Liver (tissue), 9 donors: ENCODE results near the gene DNAH1. TPM values are rescaled to one million over a fixed set of nuclear protein-coding genes. Genes with fewer than 3 reads are reported as not detected.

Experiments
- DNase-seq: peaks from one replicate; pipeline ENCODE4 v3.0.0-alpha.2; 2017; ENCODE audit warnings: low spot score
- H3K27ac ChIP-seq, 2 donors: one replicate each; pipeline ENCODE4 v1.7.0; 2013; ENCODE audit warnings: inconsistent platforms in 2 of 2, low read length in 2 of 2, control low read depth in 1 of 2, low read depth in 1 of 2, mild to moderate bottlenecking in 1 of 2
- H3K27me3 ChIP-seq, 4 donors: one replicate each; pipeline versions ENCODE4 v1.6.1 to v1.7.0; 2013; ENCODE audit warnings: low read length in 3 of 4, inconsistent platforms in 1 of 4, mild to moderate bottlenecking in 1 of 4, moderate library complexity in 1 of 4; ENCODE audit not compliant: control insufficient read depth in 4 of 4, insufficient read depth in 4 of 4
- H3K36me3 ChIP-seq, 4 donors: one replicate each; pipeline versions ENCODE4 v1.6.1 to v1.7.0; 2013; ENCODE audit warnings: low read length in 3 of 4, mild to moderate bottlenecking in 3 of 4, low read depth in 1 of 4, moderate library complexity in 1 of 4; ENCODE audit not compliant: control insufficient read depth in 4 of 4, insufficient read depth in 3 of 4
- H3K4me1 ChIP-seq, 4 donors: one replicate each; pipeline versions ENCODE4 v1.6.1 to v1.7.0; 2013; ENCODE audit warnings: low read length in 3 of 4, mild to moderate bottlenecking in 3 of 4, moderate library complexity in 1 of 4; ENCODE audit not compliant: control insufficient read depth in 4 of 4, insufficient read depth in 4 of 4
- H3K4me3 ChIP-seq, 3 donors: one replicate each; pipeline versions ENCODE4 v1.6.1 to v1.7.0; 2013; ENCODE audit warnings: low read length in 3 of 3, control low read depth in 1 of 3, low read depth in 1 of 3, mild to moderate bottlenecking in 1 of 3
- H3K9ac ChIP-seq, 2 donors: one replicate each; pipeline ENCODE4 v1.7.0; 2013; ENCODE audit warnings: low read length in 2 of 2, mild to moderate bottlenecking in 2 of 2, moderate library complexity in 2 of 2, control low read depth in 1 of 2, low read depth in 1 of 2
- H3K9me3 ChIP-seq, 4 donors: one replicate each; pipeline versions ENCODE4 v1.6.1 to v1.7.0; 2013; ENCODE audit warnings: low read length in 3 of 4; ENCODE audit not compliant: control insufficient read depth in 4 of 4
- EGR1 ChIP-seq, 2 donors: IDR thresholded peaks; 2 replicates each; pipeline ENCODE4 v1.6.1; 2016 to 2018; ENCODE audit warnings: antibody characterized with exemption in 2 of 2, low read depth in 2 of 2
- FOXA1 ChIP-seq: IDR thresholded peaks from 2 replicates; pipeline ENCODE4 v1.6.1; 2016; ENCODE audit warnings: antibody characterized with exemption
- FOXA2 ChIP-seq: IDR thresholded peaks from 2 replicates; pipeline ENCODE4 v1.6.1; 2016; ENCODE audit warnings: antibody characterized with exemption
- GABPA ChIP-seq, 2 donors: IDR thresholded peaks in 1 of 2; conservative IDR thresholded peaks in 1 of 2; 2 replicates each; pipeline ENCODE4 v1.6.1; 2016; ENCODE audit warnings: antibody characterized with exemption in 2 of 2, mild to moderate bottlenecking in 1 of 2, moderate library complexity in 1 of 2
- HNF4A ChIP-seq, 2 donors: conservative IDR thresholded peaks; 2 replicates each; pipeline ENCODE4 v1.6.1; 2016; ENCODE audit warnings: antibody characterized with exemption in 2 of 2, mild to moderate bottlenecking in 2 of 2
- HNF4G ChIP-seq: IDR thresholded peaks from 2 replicates; pipeline ENCODE4 v1.6.1; 2016; ENCODE audit warnings: antibody characterized with exemption
- JUND ChIP-seq, 2 donors: IDR thresholded peaks; 2 replicates each; pipeline ENCODE4 v1.6.1; 2016; ENCODE audit warnings: antibody characterized with exemption in 2 of 2
- NR2F2 ChIP-seq: IDR thresholded peaks from 2 replicates; pipeline ENCODE4 v1.6.1; 2016; ENCODE audit warnings: antibody characterized with exemption
- RAD21 ChIP-seq, 2 donors: IDR thresholded peaks; 2 replicates each; pipeline ENCODE4 v1.6.1; 2016; ENCODE audit warnings: antibody characterized with exemption in 2 of 2, mild to moderate bottlenecking in 2 of 2
- REST ChIP-seq: IDR thresholded peaks from 2 replicates; pipeline ENCODE4 v1.6.1; 2016; ENCODE audit warnings: antibody characterized with exemption, mild to moderate bottlenecking
- RXRA ChIP-seq, 2 donors: IDR thresholded peaks; 2 replicates each; pipeline ENCODE4 v1.6.1; 2017 to 2018; ENCODE audit warnings: antibody characterized with exemption in 2 of 2, mild to moderate bottlenecking in 1 of 2
- SP1 ChIP-seq: IDR thresholded peaks from 2 replicates; pipeline ENCODE4 v1.6.1; 2018; ENCODE audit warnings: antibody characterized with exemption, mild to moderate bottlenecking
- TAF1 ChIP-seq: conservative IDR thresholded peaks from 2 replicates; pipeline ENCODE4 v1.6.1; 2016; ENCODE audit warnings: antibody characterized with exemption, mild to moderate bottlenecking
- YY1 ChIP-seq: IDR thresholded peaks from 2 replicates; pipeline ENCODE4 v1.6.1; 2016; ENCODE audit warnings: antibody characterized with exemption, mild to moderate bottlenecking
- ZBTB33 ChIP-seq: IDR thresholded peaks from 2 replicates; pipeline ENCODE4 v1.6.1; 2016; ENCODE audit warnings: antibody characterized with exemption
- WGBS: extraction: QIAGEN DNeasy Blood & Tissue Kit; methylation state at CpG from one replicate; pipeline ENCODE4 v1.1.7; 2013; 5-methylcytosine and 5-hydroxymethylcytosine counted together
- polyA plus RNA-seq, 2 donors: library from polyadenylated mRNA; stranded (reverse) in 1 of 2; unstranded in 1 of 2; fragments of 200-250 nt in 1 of 2; fragments of >200 nt in 1 of 2; fragmentation: Nextera tagmentation in 1 of 2; extraction: Ambion mirVana in 1 of 2; gene quantifications; one replicate each; pipeline versions ENCODE4 v1.2.1 to v1.2.3, GENCODE V29; 2013 to 2015
- total RNA-seq, 2 donors: library from RNA; depleted of rRNA; stranded (reverse); fragments of >200 nt; gene quantifications; one replicate each; pipeline ENCODE4 v1.2.3, GENCODE V29; 2014
- TF ChIP-seq, protein P1 (sequence below): fragments of 150-350 bp; IDR thresholded peaks from 2 replicates; pipeline ENCODE4 v1.5.1; 2017; ENCODE audit warnings: improper control_type of control experiment, low read depth, low read length; ENCODE audit not compliant: missing input control
- TF ChIP-seq, protein P2 (sequence below): IDR thresholded peaks from 2 replicates; pipeline ENCODE4 v1.6.1; 2016; ENCODE audit warnings: antibody characterized with exemption
- TF ChIP-seq, protein P3 (sequence below): IDR thresholded peaks from 2 replicates; pipeline ENCODE4 v1.6.1; 2016; ENCODE audit warnings: antibody characterized with exemption
- donor health status: healthy.
- donor health status: healthy.
- donor health status: healthy.
- donor health status: healthy.
- donor health status: healthy.

DNAH1 gene
- total and polyA plus RNA-seq, 4 donors = 1.5 to 6.0 (median 2.5) TPM

DNA sequence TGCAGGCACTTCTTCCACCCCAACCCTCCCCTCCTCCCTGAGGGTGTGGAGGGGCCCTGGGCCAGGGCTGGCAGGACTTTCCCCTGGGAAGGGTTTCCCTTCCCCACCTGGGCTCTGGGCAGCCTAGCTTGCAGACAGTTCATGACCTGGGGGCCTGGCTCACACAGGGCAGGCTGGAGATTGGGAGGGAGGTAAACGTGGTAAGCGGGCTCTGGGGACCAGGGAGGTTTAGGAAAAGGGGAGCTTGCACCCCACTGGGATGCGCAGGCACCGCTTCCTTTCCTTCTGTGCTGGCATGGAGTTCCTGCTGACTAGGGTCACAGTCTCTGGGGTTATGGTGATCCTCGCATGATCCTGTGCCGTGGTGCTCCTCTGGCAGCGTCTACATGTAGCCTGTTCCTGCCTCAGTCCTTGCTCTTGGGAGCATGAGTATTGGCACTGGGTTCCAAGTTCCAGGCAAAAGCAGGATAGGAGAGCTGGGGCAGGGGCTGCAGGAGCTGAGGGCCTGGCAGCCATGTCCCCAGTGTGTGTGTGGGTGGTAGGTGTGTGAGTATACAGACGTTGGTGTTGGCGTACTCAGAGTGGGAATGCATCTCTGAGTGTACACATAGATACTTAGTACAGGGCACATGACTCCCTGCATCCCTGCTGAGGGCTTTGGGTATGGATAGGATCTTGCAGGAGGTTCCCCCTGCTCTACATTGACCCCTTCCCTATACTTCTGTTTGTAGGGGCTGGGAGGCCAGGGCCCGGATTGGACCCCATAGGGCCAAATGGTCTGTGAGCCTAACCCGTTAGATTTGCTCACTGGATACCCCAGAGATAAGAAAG is 21.6 kb upstream of the DNAH1 start:
- DNase-seq = no peak
- Histone ChIP-seq H3K27me3 (no peaks in the 10 kb centered on the region), H3K9me3 (no peaks in the 10 kb centered on the region), H3K4me3 (no peak overlapping the region), H3K27ac (no peak overlapping the region), H3K36me3 (peaks cover 3 to 6% (median 5%) of the 10 kb centered on the region in 4 donors), H3K4me1 (peaks cover 6 to 86% (median 50%) of the 10 kb centered on the region in 4 donors), H3K9ac (no peak overlapping the region)
- no peak for TF ChIP-seq YY1
- no peak for TF ChIP-seq JUND (IDR thresholded peaks at IDR 0.05)
- no peak for TF ChIP-seq HNF4A (conservative IDR thresholded peaks at IDR 0.05)
- TF ChIP-seq, protein P1, sequence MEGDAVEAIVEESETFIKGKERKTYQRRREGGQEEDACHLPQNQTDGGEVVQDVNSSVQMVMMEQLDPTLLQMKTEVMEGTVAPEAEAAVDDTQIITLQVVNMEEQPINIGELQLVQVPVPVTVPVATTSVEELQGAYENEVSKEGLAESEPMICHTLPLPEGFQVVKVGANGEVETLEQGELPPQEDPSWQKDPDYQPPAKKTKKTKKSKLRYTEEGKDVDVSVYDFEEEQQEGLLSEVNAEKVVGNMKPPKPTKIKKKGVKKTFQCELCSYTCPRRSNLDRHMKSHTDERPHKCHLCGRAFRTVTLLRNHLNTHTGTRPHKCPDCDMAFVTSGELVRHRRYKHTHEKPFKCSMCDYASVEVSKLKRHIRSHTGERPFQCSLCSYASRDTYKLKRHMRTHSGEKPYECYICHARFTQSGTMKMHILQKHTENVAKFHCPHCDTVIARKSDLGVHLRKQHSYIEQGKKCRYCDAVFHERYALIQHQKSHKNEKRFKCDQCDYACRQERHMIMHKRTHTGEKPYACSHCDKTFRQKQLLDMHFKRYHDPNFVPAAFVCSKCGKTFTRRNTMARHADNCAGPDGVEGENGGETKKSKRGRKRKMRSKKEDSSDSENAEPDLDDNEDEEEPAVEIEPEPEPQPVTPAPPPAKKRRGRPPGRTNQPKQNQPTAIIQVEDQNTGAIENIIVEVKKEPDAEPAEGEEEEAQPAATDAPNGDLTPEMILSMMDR = no peak
- TF ChIP-seq NR2F2 = no peak
- TF ChIP-seq, protein P2, sequence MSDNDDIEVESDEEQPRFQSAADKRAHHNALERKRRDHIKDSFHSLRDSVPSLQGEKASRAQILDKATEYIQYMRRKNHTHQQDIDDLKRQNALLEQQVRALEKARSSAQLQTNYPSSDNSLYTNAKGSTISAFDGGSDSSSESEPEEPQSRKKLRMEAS = no peak
- WGBS = 68% methylated on average over 11 of the region's 11 CpGs

GRCh38 chr3:52295671-52296208 is 20.4 kb upstream of the DNAH1 start:
- peaks cover 3 to 6% (median 5%) of the 10 kb centered on the region in 4 donors for H3K36me3 ChIP-seq
- TF ChIP-seq, protein P3, sequence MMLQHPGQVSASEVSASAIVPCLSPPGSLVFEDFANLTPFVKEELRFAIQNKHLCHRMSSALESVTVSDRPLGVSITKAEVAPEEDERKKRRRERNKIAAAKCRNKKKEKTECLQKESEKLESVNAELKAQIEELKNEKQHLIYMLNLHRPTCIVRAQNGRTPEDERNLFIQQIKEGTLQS = no peak
- no peak for TF ChIP-seq RAD21 (IDR thresholded peaks at IDR 0.05)
- TF ChIP-seq REST = no peak
- TF ChIP-seq, protein P2 = no peak
- TF ChIP-seq HNF4A (conservative IDR thresholded peaks at IDR 0.05) = no peak
- TF ChIP-seq, protein P1 = no peak
- no peak for TF ChIP-seq FOXA2
- TF ChIP-seq SP1 = no peak
- TF ChIP-seq ZBTB33 = no peak
- no peak for TF ChIP-seq GABPA (IDR thresholded peaks at IDR 0.05 in 1 of 2, conservative IDR thresholded peaks at IDR 0.05 in 1 of 2)
- TF ChIP-seq EGR1 (IDR thresholded peaks at IDR 0.05; ENCODE audit: low read depth in 2 of 2) = no peak
- TF ChIP-seq YY1 = no peak
- no peak for TF ChIP-seq JUND (IDR thresholded peaks at IDR 0.05)
- no peak for TF ChIP-seq HNF4G
- TF ChIP-seq FOXA1 = no peak
- TF ChIP-seq TAF1 = no peak
- no peak for TF ChIP-seq RXRA (IDR thresholded peaks at IDR 0.05)

More at GRCh38 chr3:52295671-52296208, 20.4 kb upstream of the DNAH1 start:
- H3K27ac ChIP-seq = no peak overlapping the region
- no peaks in the 10 kb centered on the region for H3K9me3 ChIP-seq
- no peak for DNase-seq
- H3K9ac ChIP-seq = no peak overlapping the region
- WGBS = 86% methylated on average over 5 of the region's 5 CpGs
- no peak overlapping the region for H3K4me3 ChIP-seq
- H3K4me1 ChIP-seq = peaks cover 6 to 92% (median 50%) of the 10 kb centered on the region in 4 donors
- no peaks in the 10 kb centered on the region for H3K27me3 ChIP-seq
